NAMALWA (cell line): ENCODE results near the gene SIPA1.
"Not testable (repeated sequence)": the region's sequence is repeated elsewhere in the genome, so short reads cannot be mapped to it uniquely, and the experiment has no call there.

Experiments used
- DNase-seq: peaks from one replicate; pipeline ENCODE4 v3.0.0-alpha.2; 2015; ENCODE audit warnings: low spot score

The SIPA1 gene

GRCh38 chr11:65661599-65662246 is 23.8 kb downstream of the SIPA1 start:
- DNase-seq = no peak

- no peak for DNase-seq
Measured at GRCh38 chr11:65662247-65662798, 24.4 kb downstream of the SIPA1 start.

- DNase-seq = peak; percentile 92
Measured at GRCh38 chr11:65662799-65663638, 25.1 kb downstream of the SIPA1 start, which contains the start of gene RELA. Gene RELA (minus strand): TSS chr11:65662916. CDS start chr11:65662832, 84 bp downstream.

- peak; percentile 52 for DNase-seq
Measured at GRCh38 chr11:65663639-65664200, 25.8 kb downstream of the SIPA1 start.

GRCh38 chr11:65672180-65672860 is 34.4 kb downstream of the SIPA1 start:
- no peak for DNase-seq

- DNase-seq = no peak
Measured at GRCh38 chr11:65672982-65673381, 35.1 kb downstream of the SIPA1 start.

- DNase-seq = no peak
Measured at GRCh38 chr11:65680192-65680743, 42.4 kb downstream of the SIPA1 start.

- DNase-seq = not testable (repeated sequence)
Measured at GRCh38 chr11:65683480-65683879, 45.6 kb downstream of the SIPA1 start.

GRCh38 chr11:65685981-65686380 is 48.1 kb downstream of the SIPA1 start:
- no peak for DNase-seq

GRCh38 chr11:65691847-65692246 is 53.9 kb downstream of the SIPA1 start:
- DNase-seq = not testable (repeated sequence)

- no peak for DNase-seq
Measured at GRCh38 chr11:65692367-65692766, 54.5 kb downstream of the SIPA1 start.

- DNase-seq = no peak
Measured at GRCh38 chr11:65695459-65696241, 57.7 kb downstream of the SIPA1 start.

GRCh38 chr11:65696802-65697552 is 59.1 kb downstream of the SIPA1 start:
- DNase-seq = no peak

GRCh38 chr11:65698205-65698604 is 60.3 kb downstream of the SIPA1 start:
- DNase-seq = no peak

GRCh38 chr11:65699306-65699705 is 61.4 kb downstream of the SIPA1 start:
- no peak for DNase-seq

GRCh38 chr11:65700399-65700798 is 62.5 kb downstream of the SIPA1 start:
- peak; percentile 91 for DNase-seq
